MCF 10A (cell line): ENCODE data around the gene CLPTM1L. TPM values are rescaled to one million over a fixed set of nuclear protein-coding genes. Genes with fewer than 3 reads are reported as not detected.

Experiments
- BruUV-seq: library from RNA; stranded (reverse); fragments of 400-500 nt; replicated peaks from 2 replicates; lab custom pipeline; 2021; lab: Mats Ljungman, UMichigan
- CTCF ChIA-PET: fragments of 300-600 bp; sonication (Branson Sonifier 250); formaldehyde crosslinking; extraction: SDS; loops from one replicate; lab custom pipeline; 2021; ENCODE audit warnings: antibody characterized with exemption, inconsistent platforms; lab: Yijun Ruan, JAX
- POLR2A ChIA-PET: fragments of 300-600, 350-650 bp; sonication (Branson Sonifier 250); formaldehyde crosslinking; extraction: SDS; loops from one replicate; lab custom pipeline; 2020; ENCODE audit warnings: antibody characterized with exemption, inconsistent platforms; lab: Yijun Ruan, JAX
- DNase-seq: peaks from one replicate; pipeline ENCODE4 v3.0.0-alpha.2; 2018; ENCODE audit not compliant: unreplicated experiment
- H3K27ac Mint-ChIP-seq: one replicate; pipeline ENCODE4 v1.8.0; 2022; ENCODE audit warnings: mild to moderate bottlenecking, low read depth, mixed read lengths; ENCODE audit not compliant: unreplicated experiment
- H3K27me3 Mint-ChIP-seq: one replicate; pipeline ENCODE4 v1.8.0; 2022; ENCODE audit warnings: mixed read lengths; ENCODE audit not compliant: insufficient read depth, unreplicated experiment
- H3K36me3 Mint-ChIP-seq: one replicate; pipeline ENCODE4 v1.8.0; 2022; ENCODE audit warnings: mild to moderate bottlenecking, moderate library complexity, mixed read lengths; ENCODE audit not compliant: insufficient read depth, unreplicated experiment
- H3K4me1 Mint-ChIP-seq: one replicate; pipeline ENCODE4 v1.8.0; 2022; ENCODE audit warnings: mixed read lengths; ENCODE audit not compliant: insufficient read depth, unreplicated experiment
- H3K4me3 Mint-ChIP-seq: one replicate; pipeline ENCODE4 v1.8.0; 2022; ENCODE audit warnings: mild to moderate bottlenecking, moderate library complexity, mixed read lengths; ENCODE audit not compliant: unreplicated experiment
- H3K9me3 Mint-ChIP-seq: one replicate; pipeline ENCODE4 v1.8.0; 2022; ENCODE audit warnings: mixed read lengths; ENCODE audit not compliant: unreplicated experiment
- intact Hi-C: fragments of 100-400 bp; cut with micrococcal nuclease; formaldehyde crosslinking; loops from 2 replicates; pipeline ENCODE4 v1.14.1; 2022
- total RNA-seq: library from RNA; stranded (reverse); gene quantifications from 2 replicates; pipeline ENCODE4 v1.2.3, GENCODE V29; 2022
- TF ChIP-seq, protein P1 (sequence below): fragments of 200-600 bp; IDR thresholded peaks from one replicate; pipeline ENCODE4 v1.8.0; 2022; ENCODE audit warnings: antibody characterized with exemption, mild to moderate bottlenecking; ENCODE audit not compliant: unreplicated experiment

CLPTM1L gene
- total RNA-seq, 1 experiment from 2014 or later = 128 TPM

DNA sequence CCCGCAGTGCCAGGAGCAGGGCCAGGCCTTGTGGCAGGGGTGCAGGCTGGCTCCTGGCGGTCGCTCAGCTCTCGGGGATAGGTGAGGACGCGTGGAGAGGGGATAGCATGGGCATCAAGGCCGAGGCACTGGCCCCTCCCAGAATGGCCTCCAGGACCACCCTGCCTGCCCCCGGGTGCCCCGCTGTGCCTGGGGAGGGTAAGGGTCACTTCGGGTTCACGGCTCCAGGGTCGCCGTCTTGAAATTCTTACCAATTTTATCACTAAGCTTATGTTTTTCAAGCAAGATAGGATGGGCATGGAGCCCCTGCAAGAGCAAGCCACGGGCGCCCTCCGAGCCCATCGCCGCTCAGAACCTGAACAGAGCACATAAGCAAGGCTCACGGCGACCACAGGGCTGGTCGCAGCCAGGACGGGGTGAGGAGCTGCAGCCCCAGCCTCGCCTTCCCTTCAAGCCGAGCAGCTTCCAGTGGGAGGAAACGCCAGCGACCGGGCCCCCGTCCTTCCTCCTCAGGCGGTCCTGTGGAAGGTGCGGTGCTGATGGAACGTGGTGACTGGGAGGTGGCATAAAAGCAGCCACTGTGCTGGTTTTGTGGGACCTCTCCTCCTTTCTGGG, 14.2 kb upstream of the CLPTM1L start:
- POLR2A ChIA-PET = no interaction called here
- TF ChIP-seq, protein P1, sequence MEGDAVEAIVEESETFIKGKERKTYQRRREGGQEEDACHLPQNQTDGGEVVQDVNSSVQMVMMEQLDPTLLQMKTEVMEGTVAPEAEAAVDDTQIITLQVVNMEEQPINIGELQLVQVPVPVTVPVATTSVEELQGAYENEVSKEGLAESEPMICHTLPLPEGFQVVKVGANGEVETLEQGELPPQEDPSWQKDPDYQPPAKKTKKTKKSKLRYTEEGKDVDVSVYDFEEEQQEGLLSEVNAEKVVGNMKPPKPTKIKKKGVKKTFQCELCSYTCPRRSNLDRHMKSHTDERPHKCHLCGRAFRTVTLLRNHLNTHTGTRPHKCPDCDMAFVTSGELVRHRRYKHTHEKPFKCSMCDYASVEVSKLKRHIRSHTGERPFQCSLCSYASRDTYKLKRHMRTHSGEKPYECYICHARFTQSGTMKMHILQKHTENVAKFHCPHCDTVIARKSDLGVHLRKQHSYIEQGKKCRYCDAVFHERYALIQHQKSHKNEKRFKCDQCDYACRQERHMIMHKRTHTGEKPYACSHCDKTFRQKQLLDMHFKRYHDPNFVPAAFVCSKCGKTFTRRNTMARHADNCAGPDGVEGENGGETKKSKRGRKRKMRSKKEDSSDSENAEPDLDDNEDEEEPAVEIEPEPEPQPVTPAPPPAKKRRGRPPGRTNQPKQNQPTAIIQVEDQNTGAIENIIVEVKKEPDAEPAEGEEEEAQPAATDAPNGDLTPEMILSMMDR = no peak
- peaks cover 5% of the 10 kb centered on the region for H3K36me3 Mint-ChIP-seq
- H3K4me3 Mint-ChIP-seq = no peak overlapping the region
- no peak for DNase-seq
- intact Hi-C loops = loop anchor here (10.0 kb wide), 1 partner anchor 286 kb away; no protein-coding TSS in a partner anchor
- no peak overlapping the region for H3K27ac Mint-ChIP-seq
- no peaks in the 10 kb centered on the region for H3K4me1 Mint-ChIP-seq
- CTCF ChIA-PET = no interaction called here
- BruUV-seq = no TSS peak
- H3K9me3 Mint-ChIP-seq = no peaks in the 10 kb centered on the region
- peaks cover 54% of the 10 kb centered on the region for H3K27me3 Mint-ChIP-seq

DNA sequence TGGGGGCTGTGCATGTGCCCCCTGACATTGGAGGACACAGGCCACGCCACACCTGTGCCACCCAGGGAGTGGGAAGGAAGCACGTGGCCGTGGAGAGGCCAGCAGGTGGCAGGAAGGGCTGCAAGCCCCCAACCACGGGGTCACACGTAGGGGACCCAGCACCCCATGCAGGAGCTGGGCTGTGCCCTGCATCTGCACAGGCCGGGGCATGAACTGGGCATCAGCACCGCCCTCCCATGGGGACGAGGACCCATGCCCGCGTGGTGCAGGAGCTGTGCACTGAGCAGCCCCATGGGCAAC, 13.8 kb upstream of the CLPTM1L start:
- DNase-seq = no peak
- Mint-ChIP-seq H3K4me3 (no peak overlapping the region), H3K4me1 (no peaks in the 10 kb centered on the region), H3K27me3 (peaks cover 54% of the 10 kb centered on the region), H3K27ac (no peak overlapping the region), H3K36me3 (peaks cover 5% of the 10 kb centered on the region), H3K9me3 (no peaks in the 10 kb centered on the region)
- intact Hi-C loops = loop anchor here (10.0 kb wide), 1 partner anchor 286 kb away; no protein-coding TSS in a partner anchor
- TF ChIP-seq, protein P1 = no peak
- ChIA-PET POLR2A (no interaction called here), CTCF (no interaction called here)
- no TSS peak for BruUV-seq

DNA sequence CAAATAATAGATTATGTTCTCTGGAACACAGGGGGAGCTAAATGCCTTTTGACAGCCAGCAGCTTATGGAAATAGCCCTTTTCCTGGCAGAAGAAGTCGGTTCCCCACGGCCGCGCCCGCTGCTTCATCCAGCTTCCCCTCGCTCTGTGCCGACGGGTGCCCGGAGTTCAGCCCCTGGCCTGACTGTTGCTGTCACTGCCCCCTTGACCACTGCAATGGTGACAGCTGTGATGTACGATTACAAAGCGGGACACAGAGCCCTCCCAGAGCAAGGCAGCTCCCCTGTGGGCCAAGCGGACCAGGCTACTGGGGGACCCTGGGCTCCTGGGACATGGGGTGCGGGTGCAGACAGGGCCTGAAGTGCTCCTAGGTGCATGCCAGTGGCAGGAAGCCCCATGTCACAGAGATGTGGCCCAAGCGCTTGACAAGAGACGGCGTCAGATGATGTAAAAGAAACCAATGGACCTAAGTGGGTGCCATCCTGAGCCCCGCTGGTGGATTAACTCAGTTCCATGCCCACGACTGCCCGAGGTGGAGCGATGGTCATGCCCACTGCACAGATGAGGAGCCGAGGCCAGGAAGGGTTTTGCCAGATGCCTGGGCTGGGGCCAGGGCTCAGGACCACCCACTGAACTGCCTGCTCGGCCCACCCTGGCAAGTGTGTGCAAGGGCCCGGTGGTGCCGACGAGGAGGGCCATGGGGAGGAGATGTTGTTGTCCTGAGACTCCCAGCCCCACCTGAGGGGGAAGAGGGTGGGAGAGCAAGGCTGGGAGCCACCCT, 13.2 kb upstream of the CLPTM1L start:
- Mint-ChIP-seq H3K27me3 (peaks cover 54% of the 10 kb centered on the region), H3K4me1 (no peaks in the 10 kb centered on the region), H3K27ac (no peak overlapping the region), H3K9me3 (no peaks in the 10 kb centered on the region), H3K36me3 (peaks cover 5% of the 10 kb centered on the region), H3K4me3 (no peak overlapping the region)
- no TSS peak for BruUV-seq
- ChIA-PET CTCF (no interaction called here), POLR2A (interaction anchor here (0.6 kb wide), 1 partner anchor 57 kb away, joined by 3 read pairs; no protein-coding TSS in a partner anchor)
- TF ChIP-seq, protein P1 = no peak
- intact Hi-C loops = loop anchor here (10.0 kb wide), 1 partner anchor 287 kb away; no protein-coding TSS in a partner anchor
- DNase-seq = no peak
